Lung (tissue), 12 donors: ENCODE measurements around the gene TRIM44. TPM values are rescaled to one million over a fixed set of nuclear protein-coding genes. Genes with fewer than 3 reads are reported as not detected.
"Not testable (repeated sequence)": the region's sequence is repeated elsewhere in the genome, so short reads cannot be mapped to it uniquely, and the experiment has no call there.

ENCODE experiments used
- ATAC-seq: fragments of 200-7000 bp; cut with Tn5 transposase; one replicate; pipeline ENCODE4 v1.9.1; 2020; ENCODE audit warnings: moderate number of reproducible peaks; ENCODE audit not compliant: insufficient read depth, low FRiP score
- DNase-seq, 3 donors: peaks; one replicate each; pipeline ENCODE4 v3.0.0-alpha.2; 2013 to 2017
- H3K27ac ChIP-seq, 2 donors: one replicate each; pipeline ENCODE4 v1.5.1; 2013; ENCODE audit warnings: mild to moderate bottlenecking in 2 of 2, moderate library complexity in 2 of 2, control low read depth in 1 of 2, inconsistent platforms in 1 of 2, low read depth in 1 of 2, low read length in 1 of 2
- H3K27me3 ChIP-seq, 3 donors: one replicate each; pipeline ENCODE4 v1.5.1; 2013; ENCODE audit warnings: low read length in 2 of 3; ENCODE audit not compliant: control insufficient read depth in 3 of 3, insufficient read depth in 3 of 3
- H3K36me3 ChIP-seq, 4 donors: one replicate each; pipeline ENCODE4 v1.5.1; 2013; ENCODE audit warnings: low read length in 4 of 4, mild to moderate bottlenecking in 1 of 4, moderate library complexity in 1 of 4; ENCODE audit not compliant: control insufficient read depth in 4 of 4, insufficient read depth in 4 of 4
- H3K4me1 ChIP-seq, 5 donors: one replicate each; pipeline ENCODE4 v1.5.1; 2013; ENCODE audit warnings: low read length in 5 of 5, mild to moderate bottlenecking in 2 of 5, moderate library complexity in 1 of 5; ENCODE audit not compliant: control insufficient read depth in 5 of 5, insufficient read depth in 5 of 5
- H3K4me3 ChIP-seq: one replicate; pipeline ENCODE4 v1.5.1; 2013; ENCODE audit warnings: mild to moderate bottlenecking, control low read depth, moderate library complexity
- H3K9ac ChIP-seq, 2 donors: one replicate each; pipeline ENCODE4 v1.5.1; 2013; ENCODE audit warnings: low read length in 2 of 2, control low read depth in 1 of 2; ENCODE audit not compliant: insufficient read depth in 1 of 2
- H3K9me3 ChIP-seq, 4 donors: one replicate each; pipeline ENCODE4 v1.5.1; 2013; ENCODE audit warnings: low read length in 3 of 4, mild to moderate bottlenecking in 1 of 4, moderate library complexity in 1 of 4; ENCODE audit not compliant: control insufficient read depth in 4 of 4, insufficient read depth in 3 of 4
- WGBS, 2 donors: extraction: QIAGEN DNeasy Blood & Tissue Kit; methylation state at CpG; one replicate each; pipeline ENCODE4 v1.1.7; 2013; 5-methylcytosine and 5-hydroxymethylcytosine counted together
- polyA plus RNA-seq, 2 donors: library from polyadenylated mRNA; stranded (reverse); fragments of 200-250 nt; gene quantifications; one replicate each; pipeline ENCODE4 v1.2.1, GENCODE V29; 2013
- total RNA-seq, 2 donors: library from RNA; depleted of rRNA in 1 of 2; stranded (reverse); fragments of >200 nt in 1 of 2; gene quantifications; one replicate each; pipeline ENCODE4 v1.2.1, GENCODE V29; 2014 to 2021
- TF ChIP-seq, protein P1 (sequence below): IDR thresholded peaks from 2 replicates; pipeline ENCODE4 v1.5.1; 2012; ENCODE audit warnings: mild to moderate bottlenecking; ENCODE audit errors: control extremely low read depth, extremely low read depth
- donor health status: control.
- donor health status: control.
- donor health status: Bipolar disorder and iron deficiency.
- donor health status: healthy.
- donor health status: DM: yes; HTN: yes; CAD: no.

Gene TRIM44
- total and polyA plus RNA-seq, 4 donors: 9.1 to 62.2 (median 22.7) TPM

DNA sequence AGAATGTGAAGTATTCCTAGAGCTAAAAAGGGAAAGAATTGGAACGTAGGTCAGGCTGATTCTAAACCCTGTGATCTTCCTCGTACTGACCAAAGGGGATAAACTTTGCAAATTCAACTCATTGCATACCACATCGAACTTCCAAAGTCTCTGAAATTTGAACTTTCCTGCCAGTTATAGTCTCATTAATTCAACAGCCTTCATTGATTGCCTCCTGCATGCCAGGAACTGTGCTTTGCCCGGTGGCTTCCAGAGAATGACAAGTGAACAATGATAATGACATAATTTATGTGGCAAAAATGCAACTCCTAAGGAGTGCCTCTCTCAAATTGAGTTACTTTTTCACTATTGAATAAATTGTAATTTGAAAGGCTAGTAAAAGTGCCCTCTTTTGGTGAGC, 173.6 kb downstream of the TRIM44 start:
- no peak overlapping the region for H3K9ac ChIP-seq
- no peaks in the 10 kb centered on the region for H3K36me3 ChIP-seq
- WGBS, 2 donors: 88 to 89% methylated on average over 4 of the region's 4 CpGs
- no peak overlapping the region for H3K4me3 ChIP-seq
- H3K4me1 ChIP-seq: no peaks in the 10 kb centered on the region
- DNase-seq: no peak
- TF ChIP-seq, protein P1, sequence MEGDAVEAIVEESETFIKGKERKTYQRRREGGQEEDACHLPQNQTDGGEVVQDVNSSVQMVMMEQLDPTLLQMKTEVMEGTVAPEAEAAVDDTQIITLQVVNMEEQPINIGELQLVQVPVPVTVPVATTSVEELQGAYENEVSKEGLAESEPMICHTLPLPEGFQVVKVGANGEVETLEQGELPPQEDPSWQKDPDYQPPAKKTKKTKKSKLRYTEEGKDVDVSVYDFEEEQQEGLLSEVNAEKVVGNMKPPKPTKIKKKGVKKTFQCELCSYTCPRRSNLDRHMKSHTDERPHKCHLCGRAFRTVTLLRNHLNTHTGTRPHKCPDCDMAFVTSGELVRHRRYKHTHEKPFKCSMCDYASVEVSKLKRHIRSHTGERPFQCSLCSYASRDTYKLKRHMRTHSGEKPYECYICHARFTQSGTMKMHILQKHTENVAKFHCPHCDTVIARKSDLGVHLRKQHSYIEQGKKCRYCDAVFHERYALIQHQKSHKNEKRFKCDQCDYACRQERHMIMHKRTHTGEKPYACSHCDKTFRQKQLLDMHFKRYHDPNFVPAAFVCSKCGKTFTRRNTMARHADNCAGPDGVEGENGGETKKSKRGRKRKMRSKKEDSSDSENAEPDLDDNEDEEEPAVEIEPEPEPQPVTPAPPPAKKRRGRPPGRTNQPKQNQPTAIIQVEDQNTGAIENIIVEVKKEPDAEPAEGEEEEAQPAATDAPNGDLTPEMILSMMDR: no peak
- no peak for ATAC-seq
- no peak overlapping the region for H3K27ac ChIP-seq
- H3K9me3 ChIP-seq: peaks cover 0 to 1% (median 0%) of the 10 kb centered on the region in 4 donors
- no peaks in the 10 kb centered on the region for H3K27me3 ChIP-seq

DNA sequence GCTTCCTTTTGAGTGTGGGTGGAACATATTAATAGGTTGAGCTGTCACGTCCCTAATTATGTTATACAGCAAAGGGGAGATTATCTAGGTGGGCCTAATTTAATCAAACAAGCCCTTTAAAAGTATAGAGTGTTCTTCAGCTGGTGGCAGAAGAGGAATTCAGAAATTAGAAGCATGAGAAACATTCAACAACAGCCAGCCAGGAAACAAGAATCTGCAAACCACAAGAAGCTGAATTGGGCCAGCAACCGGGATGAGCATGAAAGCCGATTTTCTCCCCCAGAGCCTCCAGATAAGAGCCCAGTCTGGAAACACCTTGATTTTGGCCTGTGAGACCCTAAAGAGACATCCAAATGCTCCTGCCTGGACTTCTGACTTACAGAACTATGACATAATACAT, 175.5 kb downstream of the TRIM44 start:
- ATAC-seq: no peak
- H3K9ac ChIP-seq: no peak overlapping the region
- no peak overlapping the region for H3K4me3 ChIP-seq
- H3K36me3 ChIP-seq: no peaks in the 10 kb centered on the region
- H3K27ac ChIP-seq: no peak overlapping the region
- WGBS, 2 donors: 84 to 85% methylated on average over 3 of the region's 3 CpGs
- H3K4me1 ChIP-seq: no peaks in the 10 kb centered on the region
- no peaks in the 10 kb centered on the region for H3K27me3 ChIP-seq
- H3K9me3 ChIP-seq: peaks cover 0 to 1% (median 0%) of the 10 kb centered on the region in 4 donors
- DNase-seq: no peak
- TF ChIP-seq, protein P1: no peak

DNA sequence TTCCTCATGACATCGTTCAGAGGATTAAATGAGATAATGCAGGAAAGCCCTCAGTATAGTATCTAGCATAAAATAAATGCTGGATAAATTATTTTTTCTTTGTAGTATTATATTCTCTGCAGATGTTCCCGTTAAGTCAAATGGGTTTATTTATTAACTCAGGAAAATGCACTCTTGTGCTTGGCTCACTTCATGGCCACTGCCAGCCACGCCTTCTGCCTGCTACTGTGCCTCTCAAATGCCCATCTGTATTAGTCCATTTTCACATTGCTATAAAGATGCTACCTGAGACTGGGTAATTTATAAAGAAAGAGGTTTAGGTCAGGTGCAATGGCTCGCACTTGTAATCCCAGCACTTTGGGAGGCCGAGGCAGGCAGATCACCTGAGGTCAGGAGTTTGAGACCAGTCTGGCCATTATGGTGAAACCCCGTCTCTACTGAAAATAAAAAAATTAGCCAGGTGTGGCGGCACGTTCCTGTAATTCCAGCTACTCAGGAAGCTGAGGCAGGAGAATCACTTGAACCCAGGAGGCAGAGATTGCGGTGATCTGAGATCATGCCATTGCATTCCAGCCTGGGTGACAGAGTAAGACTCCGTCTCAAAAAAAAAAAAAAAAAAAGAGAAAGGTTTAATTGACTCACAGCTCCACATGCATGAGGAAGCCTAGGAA, 176.3 kb downstream of the TRIM44 start:
- H3K4me1 ChIP-seq, H3K36me3 ChIP-seq, H3K27ac ChIP-seq, ATAC-seq, H3K9ac ChIP-seq, H3K9me3 ChIP-seq, H3K4me3 ChIP-seq, H3K27me3 ChIP-seq: not testable (repeated sequence)
- 87 to 90% methylated on average over 10 of the region's 10 CpGs for WGBS, 2 donors
- DNase-seq: peak in 1 of 3 donors; percentile 2

DNA sequence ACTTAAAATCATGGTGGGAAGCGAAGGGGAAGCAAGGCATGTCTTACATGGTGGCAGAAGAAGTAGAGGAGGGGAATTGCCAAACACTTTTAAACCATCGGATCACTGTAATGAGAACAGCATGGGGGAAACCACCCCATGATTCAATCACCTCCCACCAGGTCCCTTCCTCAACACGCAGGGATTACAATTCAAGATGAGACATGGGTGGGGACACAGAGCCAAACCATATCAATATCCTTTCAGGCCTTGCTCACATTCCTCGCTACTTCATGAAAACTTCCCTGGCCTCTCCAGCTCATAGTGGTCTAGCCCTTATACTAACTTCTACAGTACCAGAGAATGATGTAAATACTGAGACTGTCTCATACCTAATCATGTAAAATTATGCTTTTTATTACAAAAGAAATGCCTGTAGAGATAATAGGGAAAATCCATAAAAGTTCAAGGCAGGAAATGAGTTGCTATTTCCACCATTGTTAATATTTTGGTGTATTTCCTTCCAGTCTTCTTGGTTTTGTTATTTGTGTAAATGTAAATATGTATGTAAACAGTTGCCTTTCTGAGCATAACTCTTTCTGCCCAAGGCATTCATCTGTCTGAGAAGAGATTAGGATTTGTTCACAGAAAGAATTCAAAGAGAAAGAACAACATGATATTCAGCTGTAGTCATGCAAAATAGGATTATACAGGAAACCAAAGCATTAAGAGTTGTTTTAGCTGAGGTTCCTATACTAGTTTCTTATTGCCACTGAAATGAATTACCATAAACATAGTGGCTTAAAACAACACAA, 177.0 kb downstream of the TRIM44 start:
- H3K9ac ChIP-seq: no peak overlapping the region
- no peak overlapping the region for H3K27ac ChIP-seq
- 90 to 96% methylated on average over 4 of the region's 4 CpGs for WGBS, 2 donors
- H3K4me1 ChIP-seq: no peaks in the 10 kb centered on the region
- TF ChIP-seq, protein P1: no peak
- no peak overlapping the region for H3K4me3 ChIP-seq
- ATAC-seq: no peak
- H3K36me3 ChIP-seq: no peaks in the 10 kb centered on the region
- H3K9me3 ChIP-seq: peaks cover 0 to 1% (median 0%) of the 10 kb centered on the region in 4 donors
- H3K27me3 ChIP-seq: no peaks in the 10 kb centered on the region
- no peak for DNase-seq
